ENCODE data around the gene PCSK5.

PCSK5 gene

DNA sequence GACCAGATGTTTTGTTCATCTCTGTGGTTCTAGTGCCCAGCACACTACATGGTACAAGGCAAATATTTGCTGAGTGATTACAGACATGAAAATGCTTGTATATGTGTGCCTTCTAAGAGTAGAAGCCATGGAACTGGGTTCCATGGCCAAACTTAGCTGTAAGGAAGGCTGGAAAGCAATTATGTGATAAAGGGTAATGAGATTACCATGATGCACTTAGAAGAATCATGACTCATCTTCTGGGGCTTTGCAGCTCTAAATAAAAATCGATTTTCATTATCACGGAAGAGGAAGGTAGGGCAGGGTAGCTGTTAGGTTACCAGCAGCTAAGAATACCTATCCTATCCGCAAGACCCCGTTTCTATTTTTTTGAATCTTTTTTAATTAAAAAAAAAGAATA lies 475.8 kb downstream of the PCSK5 start:
- Histone ChIP-seq H4K20me1 (ENCODE audit: insufficient read depth, low read length) (no peaks in the 10 kb centered on the region), H3K36me3 (replicated peaks; ENCODE audit: insufficient read depth, low read length) (no peaks in the 10 kb centered on the region), H3K27me3 (replicated peaks; ENCODE audit: insufficient read depth, low read length) (no peaks in the 10 kb centered on the region), H2AFZ (ENCODE audit: low read length) (no peak overlapping the region), H3F3A (ENCODE audit: insufficient read depth, low read length) (no peaks in the 10 kb centered on the region), H3K9me2 (replicated peaks; ENCODE audit: insufficient read depth, low read length) (no peaks in the 10 kb centered on the region), H3K9ac (ENCODE audit: low read length) (no peak overlapping the region), H3K79me2 (ENCODE audit: low read length) (no peaks in the 10 kb centered on the region), H3K4me3 (ENCODE audit: low read length) (no peak overlapping the region), H3K4me2 (ENCODE audit: low read depth, low read length) (no peak overlapping the region), H3K27ac (ENCODE audit: low read length) (no peak overlapping the region), H3K9me3 (replicated peaks; ENCODE audit: insufficient read depth, low read length) (no peaks in the 10 kb centered on the region), H3K4me1 (ENCODE audit: low read length) (no peaks in the 10 kb centered on the region)
- DNase-seq, result no peak
- no peak for TF ChIP-seq EZH2phosphoT487 (IDR thresholded peaks at IDR 0.05; ENCODE audit: low read length)
- no peak for TF ChIP-seq EZH2 (optimal IDR thresholded peaks at IDR 0.05; ENCODE audit: low read depth, low read length)
- TF ChIP-seq, protein P1, sequence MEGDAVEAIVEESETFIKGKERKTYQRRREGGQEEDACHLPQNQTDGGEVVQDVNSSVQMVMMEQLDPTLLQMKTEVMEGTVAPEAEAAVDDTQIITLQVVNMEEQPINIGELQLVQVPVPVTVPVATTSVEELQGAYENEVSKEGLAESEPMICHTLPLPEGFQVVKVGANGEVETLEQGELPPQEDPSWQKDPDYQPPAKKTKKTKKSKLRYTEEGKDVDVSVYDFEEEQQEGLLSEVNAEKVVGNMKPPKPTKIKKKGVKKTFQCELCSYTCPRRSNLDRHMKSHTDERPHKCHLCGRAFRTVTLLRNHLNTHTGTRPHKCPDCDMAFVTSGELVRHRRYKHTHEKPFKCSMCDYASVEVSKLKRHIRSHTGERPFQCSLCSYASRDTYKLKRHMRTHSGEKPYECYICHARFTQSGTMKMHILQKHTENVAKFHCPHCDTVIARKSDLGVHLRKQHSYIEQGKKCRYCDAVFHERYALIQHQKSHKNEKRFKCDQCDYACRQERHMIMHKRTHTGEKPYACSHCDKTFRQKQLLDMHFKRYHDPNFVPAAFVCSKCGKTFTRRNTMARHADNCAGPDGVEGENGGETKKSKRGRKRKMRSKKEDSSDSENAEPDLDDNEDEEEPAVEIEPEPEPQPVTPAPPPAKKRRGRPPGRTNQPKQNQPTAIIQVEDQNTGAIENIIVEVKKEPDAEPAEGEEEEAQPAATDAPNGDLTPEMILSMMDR (IDR thresholded peaks at IDR 0.05; ENCODE audit: low read length), result no peak

GRCh38 chr9:76369583-76369982 lies 479.1 kb downstream of the PCSK5 start:
- Histone ChIP-seq H3K4me3 (ENCODE audit: low read length) (no peak overlapping the region), H3F3A (ENCODE audit: insufficient read depth, low read length) (no peaks in the 10 kb centered on the region), H3K27me3 (replicated peaks; ENCODE audit: insufficient read depth, low read length) (no peaks in the 10 kb centered on the region), H3K27ac (ENCODE audit: low read length) (no peak overlapping the region), H3K9me3 (replicated peaks; ENCODE audit: insufficient read depth, low read length) (no peaks in the 10 kb centered on the region), H3K79me2 (ENCODE audit: low read length) (no peaks in the 10 kb centered on the region), H3K4me1 (ENCODE audit: low read length) (no peaks in the 10 kb centered on the region), H2AFZ (ENCODE audit: low read length) (no peak overlapping the region), H3K9ac (ENCODE audit: low read length) (no peak overlapping the region), H3K4me2 (ENCODE audit: low read depth, low read length) (no peak overlapping the region), H3K9me2 (replicated peaks; ENCODE audit: insufficient read depth, low read length) (no peaks in the 10 kb centered on the region), H4K20me1 (ENCODE audit: insufficient read depth, low read length) (no peaks in the 10 kb centered on the region), H3K36me3 (replicated peaks; ENCODE audit: insufficient read depth, low read length) (no peaks in the 10 kb centered on the region)
- TF ChIP-seq, protein P1 (IDR thresholded peaks at IDR 0.05; ENCODE audit: low read length), result no peak
- no peak for TF ChIP-seq EZH2 (optimal IDR thresholded peaks at IDR 0.05; ENCODE audit: low read depth, low read length)
- TF ChIP-seq EZH2phosphoT487 (IDR thresholded peaks at IDR 0.05; ENCODE audit: low read length), result no peak
- no peak for DNase-seq

- no peaks in the 10 kb centered on the region for H3K27me3 ChIP-seq (replicated peaks; ENCODE audit: insufficient read depth, low read length)
- no peak for DNase-seq
- H3K4me2 ChIP-seq (ENCODE audit: low read depth, low read length), result no peak overlapping the region
These were observed 480.0 kb downstream of the PCSK5 start for GRCh38 chr9:76370396-76371023.

More at GRCh38 chr9:76370396-76371023, 480.0 kb downstream of the PCSK5 start:
- Histone ChIP-seq H3K9ac (ENCODE audit: low read length) (no peak overlapping the region), H3F3A (ENCODE audit: insufficient read depth, low read length) (no peaks in the 10 kb centered on the region), H3K9me2 (replicated peaks; ENCODE audit: insufficient read depth, low read length) (no peaks in the 10 kb centered on the region), H3K27ac (ENCODE audit: low read length) (no peak overlapping the region), H3K36me3 (replicated peaks; ENCODE audit: insufficient read depth, low read length) (no peaks in the 10 kb centered on the region), H3K4me3 (ENCODE audit: low read length) (no peak overlapping the region), H3K9me3 (replicated peaks; ENCODE audit: insufficient read depth, low read length) (no peaks in the 10 kb centered on the region), H3K4me1 (ENCODE audit: low read length) (no peaks in the 10 kb centered on the region), H2AFZ (ENCODE audit: low read length) (no peak overlapping the region), H3K79me2 (ENCODE audit: low read length) (no peaks in the 10 kb centered on the region), H4K20me1 (ENCODE audit: insufficient read depth, low read length) (no peaks in the 10 kb centered on the region)
- TF ChIP-seq, protein P1 (IDR thresholded peaks at IDR 0.05; ENCODE audit: low read length), result no peak
- TF ChIP-seq EZH2 (optimal IDR thresholded peaks at IDR 0.05; ENCODE audit: low read depth, low read length), result no peak
- no peak for TF ChIP-seq EZH2phosphoT487 (IDR thresholded peaks at IDR 0.05; ENCODE audit: low read length)
